ENCODE measurements around the gene TNP2. TPM values are rescaled to one million over a fixed set of nuclear protein-coding genes. Genes with fewer than 3 reads are reported as not detected.

The TNP2 gene
- total RNA-seq, 1 donor from 2014 or later: not detected

- TF ChIP-seq POLR2AphosphoS5 (IDR thresholded peaks at IDR 0.05; ENCODE audit: insufficient read depth in 1 of 2, low read depth in 1 of 2) (no peak), CTCF (IDR thresholded peaks at IDR 0.05) (no peak), POLR2A (IDR thresholded peaks at IDR 0.05) (no peak)
- no peak overlapping the region for H3K4me3 ChIP-seq
- DNase-seq (ENCODE audit: extremely low spot score in 2 of 2): no peak
- H3K4me1 ChIP-seq: no peaks in the 10 kb centered on the region
- no peaks in the 10 kb centered on the region for H3K9me3 ChIP-seq
- intact Hi-C loops (cut with DNase I): no loop called here
- no peaks in the 10 kb centered on the region for H3K27me3 ChIP-seq
- no peak overlapping the region for H3K27ac ChIP-seq
- H3K36me3 ChIP-seq: no peaks in the 10 kb centered on the region
Measured at GRCh38 chr16:11271610-11272009, 2.5 kb upstream of the TNP2 start.

GRCh38 chr16:11270602-11271162, 1.6 kb upstream of the TNP2 start:
- H3K27me3 ChIP-seq: no peaks in the 10 kb centered on the region
- H3K36me3 ChIP-seq: no peaks in the 10 kb centered on the region
- H3K4me3 ChIP-seq: no peak overlapping the region
- no peak overlapping the region for H3K27ac ChIP-seq
- TF ChIP-seq POLR2A (IDR thresholded peaks at IDR 0.05) (no peak), POLR2AphosphoS5 (IDR thresholded peaks at IDR 0.05; ENCODE audit: insufficient read depth in 1 of 2, low read depth in 1 of 2) (no peak), CTCF (IDR thresholded peaks at IDR 0.05) (no peak)
- H3K9me3 ChIP-seq: no peaks in the 10 kb centered on the region
- intact Hi-C loops (cut with DNase I): no loop called here
- H3K4me1 ChIP-seq: no peaks in the 10 kb centered on the region
- no peak for DNase-seq (ENCODE audit: extremely low spot score in 2 of 2)

GRCh38 chr16:11265124-11265523, 4.0 kb downstream of the TNP2 start:
- DNase-seq (ENCODE audit: extremely low spot score in 2 of 2): no peak
- Histone ChIP-seq H3K9me3 (no peaks in the 10 kb centered on the region), H3K27me3 (no peaks in the 10 kb centered on the region), H3K27ac (no peak overlapping the region), H3K4me1 (no peaks in the 10 kb centered on the region), H3K36me3 (no peaks in the 10 kb centered on the region), H3K4me3 (no peak overlapping the region)
- no peak for TF ChIP-seq CTCF (IDR thresholded peaks at IDR 0.05)
- TF ChIP-seq POLR2A (IDR thresholded peaks at IDR 0.05): no peak
- intact Hi-C loops (cut with DNase I): no loop called here

GRCh38 chr16:11264155-11264832, 4.8 kb downstream of the TNP2 start:
- intact Hi-C loops (cut with DNase I): no loop called here
- TF ChIP-seq POLR2A (IDR thresholded peaks at IDR 0.05) (no peak), POLR2AphosphoS5 (IDR thresholded peaks at IDR 0.05; ENCODE audit: insufficient read depth in 1 of 2, low read depth in 1 of 2) (no peak), CTCF (IDR thresholded peaks at IDR 0.05) (no peak)
- Histone ChIP-seq H3K27ac (no peak overlapping the region), H3K27me3 (no peaks in the 10 kb centered on the region), H3K4me3 (no peak overlapping the region), H3K4me1 (peaks cover 6% of the 10 kb centered on the region), H3K36me3 (no peaks in the 10 kb centered on the region), H3K9me3 (no peaks in the 10 kb centered on the region)
- no peak for DNase-seq (ENCODE audit: extremely low spot score in 2 of 2)

- TF ChIP-seq POLR2A (IDR thresholded peaks at IDR 0.05) (no peak), POLR2AphosphoS5 (IDR thresholded peaks at IDR 0.05; ENCODE audit: insufficient read depth in 1 of 2, low read depth in 1 of 2) (no peak), CTCF (IDR thresholded peaks at IDR 0.05) (no peak)
- H3K27me3 ChIP-seq: no peaks in the 10 kb centered on the region
- H3K4me3 ChIP-seq: no peak overlapping the region
- DNase-seq (ENCODE audit: extremely low spot score in 2 of 2): no peak
- no peaks in the 10 kb centered on the region for H3K9me3 ChIP-seq
- H3K36me3 ChIP-seq: no peaks in the 10 kb centered on the region
- H3K27ac ChIP-seq: no peak overlapping the region
- intact Hi-C loops (cut with DNase I): no loop called here
- peaks cover 12% of the 10 kb centered on the region for H3K4me1 ChIP-seq
Measured at GRCh38 chr16:11263737-11264136, 5.4 kb downstream of the TNP2 start.
